ENCODE data around the gene STAP2. TPM values are rescaled to one million over a fixed set of nuclear protein-coding genes. Genes with fewer than 3 reads are reported as not detected.
A peak's percentile ranks its signal among the peaks of the same experiment; 100 is the strongest.

STAP2 gene
- total and polyA plus RNA-seq, 8 donors, result 20.7 to 250 (median 43.3) TPM; not detected in 1

- Histone ChIP-seq H3K27me3 (peaks cover 0 to 15% (median under 1%) of the 10 kb centered on the region in 3 donors), H3K4me3 (no peak overlapping the region), H3K36me3 (no peaks in the 10 kb centered on the region), H3K4me1 (peaks cover 0 to 9% (median 0%) of the 10 kb centered on the region in 4 donors), H3K9me3 (no peaks in the 10 kb centered on the region), H3K27ac (no peak overlapping the region)
- no peak for DNase-seq
- WGBS, 5 donors, result 87 to 90% (median 89%) methylated on average over 20 to 22 of the region's 22 CpGs
- intact Hi-C loops (cut with DNase I; ENCODE audit: low total_unique reads), result no loop called here
- TF ChIP-seq, protein P1, sequence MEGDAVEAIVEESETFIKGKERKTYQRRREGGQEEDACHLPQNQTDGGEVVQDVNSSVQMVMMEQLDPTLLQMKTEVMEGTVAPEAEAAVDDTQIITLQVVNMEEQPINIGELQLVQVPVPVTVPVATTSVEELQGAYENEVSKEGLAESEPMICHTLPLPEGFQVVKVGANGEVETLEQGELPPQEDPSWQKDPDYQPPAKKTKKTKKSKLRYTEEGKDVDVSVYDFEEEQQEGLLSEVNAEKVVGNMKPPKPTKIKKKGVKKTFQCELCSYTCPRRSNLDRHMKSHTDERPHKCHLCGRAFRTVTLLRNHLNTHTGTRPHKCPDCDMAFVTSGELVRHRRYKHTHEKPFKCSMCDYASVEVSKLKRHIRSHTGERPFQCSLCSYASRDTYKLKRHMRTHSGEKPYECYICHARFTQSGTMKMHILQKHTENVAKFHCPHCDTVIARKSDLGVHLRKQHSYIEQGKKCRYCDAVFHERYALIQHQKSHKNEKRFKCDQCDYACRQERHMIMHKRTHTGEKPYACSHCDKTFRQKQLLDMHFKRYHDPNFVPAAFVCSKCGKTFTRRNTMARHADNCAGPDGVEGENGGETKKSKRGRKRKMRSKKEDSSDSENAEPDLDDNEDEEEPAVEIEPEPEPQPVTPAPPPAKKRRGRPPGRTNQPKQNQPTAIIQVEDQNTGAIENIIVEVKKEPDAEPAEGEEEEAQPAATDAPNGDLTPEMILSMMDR (IDR thresholded peaks at IDR 0.05), result no peak
- TF ChIP-seq POLR2A (IDR thresholded peaks at IDR 0.05) (no peak), EP300 (IDR thresholded peaks at IDR 0.05) (no peak), POLR2AphosphoS5 (IDR thresholded peaks at IDR 0.05) (no peak)
Observed at GRCh38 chr19:4310247-4311121, 28.1 kb downstream of the STAP2 start.

- 81 to 83% (median 82%) methylated on average over 12 to 16 of the region's 16 CpGs for WGBS, 5 donors
- TF ChIP-seq EP300 (IDR thresholded peaks at IDR 0.05) (no peak), POLR2AphosphoS5 (IDR thresholded peaks at IDR 0.05) (no peak)
- TF ChIP-seq, protein P1 (IDR thresholded peaks at IDR 0.05), result no peak
- no peak for DNase-seq
- H3K27ac ChIP-seq, result no peak overlapping the region
- peaks cover 9 to 50% (median 18%) of the 10 kb centered on the region in 3 donors for H3K27me3 ChIP-seq
- H3K4me1 ChIP-seq, result peaks cover 0 to 10% (median 8%) of the 10 kb centered on the region in 4 donors
- intact Hi-C loops (cut with DNase I; ENCODE audit: low total_unique reads), result no loop called here
- no peaks in the 10 kb centered on the region for H3K36me3 ChIP-seq
- no peak overlapping the region for H3K4me3 ChIP-seq
- H3K9me3 ChIP-seq, result no peaks in the 10 kb centered on the region
Observed at GRCh38 chr19:4305659-4306058, 33.0 kb downstream of the STAP2 start.

GRCh38 chr19:4305257-4305612 is 33.4 kb downstream of the STAP2 start:
- 67 to 74% (median 69%) methylated on average over 6 to 7 of the region's 7 CpGs for WGBS, 5 donors
- H3K27me3 ChIP-seq, result peaks cover 9 to 50% (median 18%) of the 10 kb centered on the region in 3 donors
- DNase-seq, result no peak
- peaks cover 0 to 10% (median 8%) of the 10 kb centered on the region in 4 donors for H3K4me1 ChIP-seq
- H3K36me3 ChIP-seq, result no peaks in the 10 kb centered on the region
- H3K9me3 ChIP-seq, result no peaks in the 10 kb centered on the region
- TF ChIP-seq POLR2A (IDR thresholded peaks at IDR 0.05) (no peak), EP300 (IDR thresholded peaks at IDR 0.05) (no peak), POLR2AphosphoS5 (IDR thresholded peaks at IDR 0.05) (no peak)
- TF ChIP-seq, protein P1 (IDR thresholded peaks at IDR 0.05), result no peak
- H3K4me3 ChIP-seq, result no peak overlapping the region
- intact Hi-C loops (cut with DNase I; ENCODE audit: low total_unique reads), result no loop called here
- H3K27ac ChIP-seq, result no peak overlapping the region

- Histone ChIP-seq H3K9me3 (no peaks in the 10 kb centered on the region), H3K27me3 (peaks cover 9 to 50% (median 18%) of the 10 kb centered on the region in 3 donors), H3K4me1 (peaks cover 0 to 10% (median 8%) of the 10 kb centered on the region in 4 donors), H3K36me3 (no peaks in the 10 kb centered on the region), H3K27ac (no peak within 1 kb of the TSS), H3K4me3 (peak within 1 kb of the TSS; percentile 24 to 44 (median 32))
- 3 to 7% (median 6%) methylated on average over 33 to 63 of the region's 63 CpGs for WGBS, 5 donors
- TF ChIP-seq EP300 (IDR thresholded peaks at IDR 0.05), result no peak
- TF ChIP-seq, protein P1 (IDR thresholded peaks at IDR 0.05), result no peak
- no peak for TF ChIP-seq POLR2AphosphoS5 (IDR thresholded peaks at IDR 0.05)
- no peak for TF ChIP-seq POLR2A (IDR thresholded peaks at IDR 0.05)
- peak in 1 of 2 donors; percentile 78 for DNase-seq
- intact Hi-C loops (cut with DNase I; ENCODE audit: low total_unique reads), result no loop called here
Observed at GRCh38 chr19:4304538-4305256, 33.9 kb downstream of the STAP2 start, which contains the start of gene FSD1. FSD1 (plus strand) TSS chr19:4304598; CDS start chr19:4304747, 149 bp downstream.

Measured in stomach (tissue), 9 donors.